ENCODE results near the gene NFIB. TPM values are rescaled to one million over a fixed set of nuclear protein-coding genes. Genes with fewer than 3 reads are reported as not detected.

Gene NFIB
- total and polyA plus RNA-seq, 2 donors (not counting 3 experiments of a cell fraction or from before 2014, with no cell fraction given): 26.4 to 174 TPM

DNA sequence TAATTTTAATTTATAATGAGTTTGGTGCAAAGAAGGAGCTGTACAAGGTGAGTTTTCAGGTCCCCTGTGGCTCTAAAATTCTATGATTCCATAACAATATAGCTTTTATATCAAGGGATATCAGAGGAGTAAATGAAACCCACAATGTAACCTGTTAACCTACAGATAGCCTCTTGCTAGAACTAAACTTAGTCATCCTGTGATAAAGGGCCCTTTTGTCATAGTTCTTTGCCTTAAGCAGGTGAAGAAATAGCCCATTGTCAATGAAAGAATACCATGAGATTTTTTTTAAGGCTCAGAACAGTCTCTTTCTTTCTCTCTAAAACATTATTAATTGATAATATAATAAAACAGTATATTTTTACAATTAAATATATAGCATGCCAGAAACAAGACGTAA, 127.8 kb downstream of the NFIB start:
- FAIRE-seq (no peak), DNase-seq (ENCODE audit: low read depth, low spot score) (no peak)
- intact Hi-C loops (cut with micrococcal nuclease) (no loop called here), dilution Hi-C loops (cut with MboI; ENCODE audit: extremely low pct_ligation_motif_present, low sequenced_read_pairs) (no loop called here)
- Histone ChIP-seq H2AFZ (ENCODE audit: low read depth, low read length) (no peak overlapping the region), H3K9me3 (replicated peaks; ENCODE audit: control insufficient read depth, insufficient read depth, low read length) (no peaks in the 10 kb centered on the region), H3K4me1 (ENCODE audit: control insufficient read depth, extremely low read depth, insufficient read depth, low read length) (peaks cover 33% of the 10 kb centered on the region), H3K4me3 (replicated peaks in 1 of 3; ENCODE audit: insufficient read depth in 1 of 3, low read depth in 1 of 3, low read length in 3 of 3) (no peak overlapping the region), H4K20me1 (replicated peaks; ENCODE audit: control insufficient read depth, extremely low read depth, insufficient read depth, low read length) (no peaks in the 10 kb centered on the region), H3K4me2 (ENCODE audit: insufficient read depth, low read length) (no peak overlapping the region), H3K27ac (ENCODE audit: insufficient read depth, low read depth, low read length) (no peak overlapping the region), H3K36me3 (ENCODE audit: control insufficient read depth in 2 of 2, extremely low read depth in 1 of 2, insufficient read depth in 2 of 2, low read length in 2 of 2) (no peaks in the 10 kb centered on the region), H3K79me2 (ENCODE audit: control insufficient read depth, insufficient read depth, low read length) (peaks cover 85% of the 10 kb centered on the region), H3K9me1 (replicated peaks; ENCODE audit: control insufficient read depth, extremely low read depth, insufficient read depth, low read length) (no peaks in the 10 kb centered on the region), H3K9ac (replicated peaks; ENCODE audit: extremely low read depth, insufficient read depth, low read length) (no peak overlapping the region), H3K27me3 (ENCODE audit: control insufficient read depth in 2 of 2, insufficient read depth in 2 of 2, low read length in 2 of 2) (no peaks in the 10 kb centered on the region)
- TF ChIP-seq GATA2 (IDR thresholded peaks at IDR 0.05; ENCODE audit: insufficient read depth, insufficient read length, low read depth, low read length): no peak
- no peak for TF ChIP-seq JUN (IDR thresholded peaks at IDR 0.05; ENCODE audit: borderline replicate concordance, insufficient read depth, insufficient read length, low read depth)
- TF ChIP-seq POLR2A (IDR thresholded peaks at IDR 0.05; ENCODE audit: low read depth, low read length): no peak
- no peak for TF ChIP-seq EZH2 (IDR thresholded peaks at IDR 0.05; ENCODE audit: borderline replicate concordance, low read depth, low read length, severe bottlenecking)
- no peak for TF ChIP-seq CTCF (IDR thresholded peaks at IDR 0.05; ENCODE audit: extremely low read depth in 1 of 2, insufficient read depth in 1 of 2, low read depth in 1 of 2, low read length in 2 of 2)
- no peak for TF ChIP-seq POLR2AphosphoS5 (IDR thresholded peaks at IDR 0.05; ENCODE audit: insufficient read depth, low read depth, low read length)
- TF ChIP-seq, protein P1, sequence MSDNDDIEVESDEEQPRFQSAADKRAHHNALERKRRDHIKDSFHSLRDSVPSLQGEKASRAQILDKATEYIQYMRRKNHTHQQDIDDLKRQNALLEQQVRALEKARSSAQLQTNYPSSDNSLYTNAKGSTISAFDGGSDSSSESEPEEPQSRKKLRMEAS (IDR thresholded peaks at IDR 0.05; ENCODE audit: insufficient read depth, insufficient read length): no peak
- no peak for TF ChIP-seq MYC (IDR thresholded peaks at IDR 0.05; ENCODE audit: low read depth, low read length)
- TF ChIP-seq FOS (IDR thresholded peaks at IDR 0.05; ENCODE audit: borderline replicate concordance, insufficient read depth, low read length): no peak
- POLR2A ChIA-PET: no interaction called here
- no TSS peak for BruUV-seq (replicated peaks)
- CTCF ChIA-PET: interaction anchor here (2.8 kb wide), 1 partner anchor 9 kb away, joined by 11 read pairs; no protein-coding TSS in a partner anchor

Measured in endothelial cell of umbilical vein (primary cell).